ENCODE measurements around the gene ASB1.

The ASB1 gene

DNA sequence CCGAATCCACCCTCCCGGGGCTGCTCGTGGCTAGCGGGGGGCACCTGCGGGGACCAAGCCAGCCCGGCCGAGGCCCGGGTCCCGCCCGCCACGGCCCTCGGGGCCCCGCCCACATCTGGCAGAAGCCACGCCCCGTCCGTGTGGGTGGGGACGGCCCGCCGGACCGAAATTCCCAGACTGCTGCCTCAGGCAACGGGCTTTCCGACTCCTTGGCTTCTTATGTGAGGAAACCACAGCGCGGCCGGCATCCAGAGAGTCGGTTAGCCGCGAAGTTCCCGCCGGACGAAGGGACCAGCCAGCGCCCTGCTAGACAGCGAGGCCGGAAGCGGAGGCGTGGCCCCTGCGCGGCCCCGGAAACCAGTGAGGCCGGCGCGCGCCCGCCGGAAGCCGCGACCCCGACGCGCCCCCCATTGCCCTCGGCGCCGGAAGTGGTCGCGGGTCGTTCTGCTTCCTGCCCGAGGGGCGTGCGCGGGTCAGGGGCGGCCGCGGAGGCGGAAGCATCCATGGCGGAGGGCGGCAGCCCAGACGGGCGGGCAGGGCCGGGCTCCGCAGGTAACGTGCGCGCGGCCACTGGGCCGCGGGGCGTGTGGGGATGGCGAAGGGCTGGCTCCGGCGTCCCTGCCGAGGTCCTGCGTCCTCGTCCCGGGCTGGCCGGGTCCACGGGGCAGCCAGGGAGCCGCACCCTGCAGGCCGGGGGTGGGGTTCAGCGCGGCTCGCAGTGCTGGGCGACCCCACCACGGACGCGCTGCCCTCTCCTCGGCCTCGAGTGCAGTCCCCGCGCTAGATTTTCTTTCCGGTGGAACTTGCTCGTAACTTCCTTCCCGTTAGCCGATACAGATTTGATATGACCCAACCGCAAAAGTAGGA, at the start of gene ASB1:
Gene ASB1, plus strand, starts transcription at position 360 of the 867 bp plus-strand sequence. Its CDS starts 144 bp downstream, at position 504.
- DNase-seq = peak; percentile 78

DNA sequence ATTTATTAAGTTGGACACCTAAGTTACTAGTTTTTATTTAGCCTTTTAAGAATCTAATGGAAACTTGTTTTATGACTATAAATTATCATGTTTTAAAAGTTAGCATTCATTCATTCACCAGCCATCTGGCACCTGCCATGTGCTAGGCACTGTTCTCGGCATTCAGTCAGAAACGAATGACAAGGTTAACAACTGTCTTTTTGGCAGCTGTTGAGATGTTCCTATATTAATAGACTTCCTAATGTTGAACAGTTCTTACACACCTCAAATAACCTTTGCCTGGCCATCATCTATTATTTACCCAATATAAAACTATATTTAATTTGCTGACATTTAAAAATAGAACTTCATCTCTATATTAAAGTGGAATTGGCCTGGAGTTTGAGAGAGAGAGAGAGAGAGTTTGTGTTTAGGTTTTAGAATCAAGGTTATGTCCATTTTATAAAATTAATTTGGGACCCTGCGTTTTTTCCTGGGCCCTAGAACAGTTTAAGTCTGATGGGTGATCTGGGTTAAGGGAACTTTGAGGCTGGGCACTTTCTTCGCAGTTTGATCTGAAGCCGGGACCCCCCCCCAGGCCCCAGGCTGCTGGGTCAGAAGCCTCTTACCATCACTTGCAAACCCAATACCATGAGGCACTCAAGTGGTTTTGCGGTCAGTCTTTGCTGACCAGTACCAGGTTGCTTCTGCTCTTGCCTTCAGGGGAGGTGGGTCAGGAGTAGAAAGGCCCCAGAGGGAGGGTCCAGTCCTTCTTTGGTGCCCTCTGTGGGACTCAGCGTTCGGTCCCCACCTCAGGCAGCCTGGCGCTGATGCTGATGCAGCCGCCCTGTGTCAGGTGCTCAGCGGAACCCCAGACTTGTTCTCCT, 48.3 kb upstream of the ASB1 start:
- DNase-seq = no peak

DNA sequence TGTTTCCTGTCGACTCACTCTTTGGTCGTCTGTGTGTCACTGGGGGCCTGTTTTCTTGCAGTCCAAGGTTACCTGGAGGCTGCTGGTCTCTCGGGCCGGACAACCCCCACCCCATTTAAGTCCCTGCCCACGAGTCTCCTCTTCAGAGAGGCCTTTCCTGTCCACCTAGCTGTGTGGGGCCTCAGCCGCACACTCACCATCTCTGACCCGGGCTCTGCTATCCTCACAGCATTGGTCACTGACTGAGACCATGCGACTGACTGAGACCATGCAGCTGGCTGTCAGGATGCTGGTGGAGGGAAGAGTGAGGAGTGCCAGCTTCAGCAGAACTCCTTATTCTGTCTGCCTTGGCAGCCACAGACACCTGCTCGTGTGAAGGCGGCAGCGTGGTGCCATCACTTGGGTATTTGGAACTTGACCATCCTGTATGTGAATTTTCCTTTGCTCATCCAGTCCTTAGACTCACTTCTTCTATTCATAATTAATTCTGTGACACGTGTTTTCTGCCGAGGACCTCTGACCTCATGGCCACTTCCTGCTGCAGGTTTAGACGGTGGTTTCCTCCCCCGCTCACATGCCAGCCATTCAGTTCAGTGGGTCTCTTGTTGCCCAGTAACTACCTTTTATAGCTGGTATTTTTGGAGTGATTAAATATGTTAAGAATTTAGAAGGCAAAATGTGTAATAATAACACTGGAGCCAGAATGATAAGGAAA, 47.5 kb upstream of the ASB1 start:
- DNase-seq = peak; percentile 39

GRCh38 chr2:238380336-238380735, 46.4 kb upstream of the ASB1 start:
- DNase-seq = no peak

DNA sequence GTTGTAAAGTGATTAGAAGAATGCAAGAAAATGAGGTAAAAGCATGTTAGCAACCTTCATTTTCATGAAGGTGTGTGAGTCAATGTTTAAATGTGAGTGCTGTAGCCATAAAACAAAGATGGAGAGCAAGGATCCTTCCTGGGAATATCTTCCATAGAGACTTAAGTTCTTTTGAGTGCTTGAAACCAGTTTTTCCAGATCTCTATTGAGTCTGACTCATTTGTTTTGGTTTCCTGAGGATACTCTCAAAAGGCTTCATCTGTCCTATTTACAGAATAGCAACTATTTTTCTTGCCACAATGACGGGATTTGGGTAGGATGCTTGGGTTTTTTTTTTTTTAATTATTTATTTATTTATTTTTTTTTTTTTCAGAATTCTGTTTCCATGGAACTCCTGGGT, 45.9 kb upstream of the ASB1 start:
- DNase-seq = no peak

GRCh38 chr2:238381341-238382115, 45.2 kb upstream of the ASB1 start:
- no peak for DNase-seq

DNA sequence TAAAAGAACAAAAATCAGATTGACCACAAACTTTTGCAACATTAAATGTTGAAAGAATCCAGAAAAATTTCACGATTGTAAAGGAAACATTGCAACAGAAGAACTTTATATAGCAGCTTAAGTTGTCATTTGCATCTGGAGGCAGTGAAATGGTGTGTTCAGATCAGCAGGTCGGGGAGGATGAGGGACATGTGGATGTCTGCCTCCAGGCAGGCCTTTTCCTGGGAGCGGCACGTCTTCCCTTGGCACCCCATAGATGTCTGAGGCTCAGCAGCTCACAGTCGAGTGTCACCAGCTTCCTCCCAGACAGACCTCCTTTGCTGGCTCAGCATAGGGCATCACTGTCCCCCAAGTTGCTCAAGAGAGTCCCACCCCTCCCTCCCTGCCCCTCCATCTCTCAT, 44.3 kb upstream of the ASB1 start:
- no peak for DNase-seq

GRCh38 chr2:238383135-238383534, 43.6 kb upstream of the ASB1 start:
- DNase-seq = no peak

GRCh38 chr2:238383743-238384380, 42.9 kb upstream of the ASB1 start:
- DNase-seq = no peak

DNA sequence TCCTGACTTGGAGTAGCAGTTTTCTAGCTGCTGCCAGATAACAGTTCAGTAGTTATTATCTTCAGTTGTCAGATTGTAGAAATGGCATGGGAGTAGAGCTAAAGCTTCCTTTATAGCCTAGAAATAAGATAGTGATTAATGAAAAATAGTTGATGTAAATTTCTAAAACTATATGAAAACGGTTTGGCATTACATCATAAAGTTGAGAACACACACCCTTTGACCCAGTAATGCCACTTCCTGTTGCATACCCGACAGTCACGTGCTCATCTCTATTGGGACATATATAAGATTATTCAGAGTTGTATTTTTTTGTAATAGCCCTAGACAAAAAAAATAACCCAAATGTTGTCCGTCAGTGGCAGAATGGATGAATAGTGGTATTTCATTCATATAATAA, 39.4 kb upstream of the ASB1 start:
- no peak for DNase-seq

DNA sequence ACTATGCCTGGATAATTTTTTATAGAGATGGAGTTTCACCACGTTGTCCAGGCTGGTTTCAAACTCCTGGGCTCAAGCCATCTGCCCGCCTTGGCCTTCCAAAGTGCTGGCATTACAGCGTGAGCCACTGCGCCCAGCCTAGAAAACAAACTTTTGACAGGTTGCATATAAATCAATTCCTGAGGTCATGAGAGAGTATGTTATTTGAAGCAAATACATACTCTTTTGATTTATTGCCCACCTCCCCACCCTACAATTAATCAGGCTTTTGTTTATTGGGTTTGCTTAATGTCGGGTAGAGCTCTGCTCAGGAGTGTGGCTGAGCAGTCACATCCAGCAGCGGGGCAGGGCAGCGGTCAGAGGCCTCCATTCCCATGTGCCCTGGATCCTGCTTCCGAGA, 37.9 kb upstream of the ASB1 start:
- DNase-seq = no peak

- DNase-seq = no peak
These were observed 36.6 kb upstream of the ASB1 start for GRCh38 chr2:238389988-238390589.

- no peak for DNase-seq
These were observed 35.6 kb upstream of the ASB1 start for GRCh38 chr2:238391042-238391689.

DNA sequence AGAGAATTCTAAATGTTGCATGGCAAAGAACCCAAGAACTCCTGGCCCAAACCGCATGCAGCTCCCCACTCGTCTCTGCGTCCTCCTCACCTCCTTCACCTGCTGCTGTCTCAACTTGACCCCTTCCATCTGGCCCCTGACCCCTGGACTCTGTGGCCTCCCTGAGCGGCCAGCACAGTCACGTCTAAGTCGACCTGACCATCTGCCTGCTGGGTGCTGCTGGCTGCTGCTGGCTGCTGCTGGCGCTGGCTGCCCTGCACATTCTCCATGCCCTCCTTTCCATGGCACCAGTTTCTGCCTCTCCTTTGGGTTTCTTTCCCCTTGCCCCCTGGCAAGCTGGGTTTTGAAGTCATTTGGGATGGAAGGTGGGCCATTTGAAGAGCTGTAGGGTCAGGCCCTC, 30.1 kb upstream of the ASB1 start:
- DNase-seq = no peak

- no peak for DNase-seq
These were observed 29.4 kb upstream of the ASB1 start for GRCh38 chr2:238397356-238397755.

DNA sequence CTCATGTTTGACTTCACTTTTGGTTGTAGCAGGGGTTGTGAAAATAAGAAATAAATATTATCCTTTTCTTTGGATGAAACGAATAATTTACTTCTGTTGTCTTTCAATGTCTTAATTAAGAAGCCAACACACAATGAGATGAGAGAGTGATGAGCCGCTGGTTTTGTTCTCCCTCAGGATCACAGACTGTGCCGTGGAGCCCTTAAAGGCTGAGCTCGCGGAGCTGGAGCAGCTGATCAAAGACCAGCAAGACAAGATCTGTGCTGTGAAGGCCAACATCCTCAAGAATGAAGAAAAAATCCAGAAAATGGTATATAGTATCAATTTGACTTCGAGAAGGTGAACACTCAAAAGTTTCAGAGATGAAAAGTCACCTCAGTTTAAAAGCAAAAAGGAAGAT, 28.1 kb upstream of the ASB1 start:
- DNase-seq = no peak

DNA sequence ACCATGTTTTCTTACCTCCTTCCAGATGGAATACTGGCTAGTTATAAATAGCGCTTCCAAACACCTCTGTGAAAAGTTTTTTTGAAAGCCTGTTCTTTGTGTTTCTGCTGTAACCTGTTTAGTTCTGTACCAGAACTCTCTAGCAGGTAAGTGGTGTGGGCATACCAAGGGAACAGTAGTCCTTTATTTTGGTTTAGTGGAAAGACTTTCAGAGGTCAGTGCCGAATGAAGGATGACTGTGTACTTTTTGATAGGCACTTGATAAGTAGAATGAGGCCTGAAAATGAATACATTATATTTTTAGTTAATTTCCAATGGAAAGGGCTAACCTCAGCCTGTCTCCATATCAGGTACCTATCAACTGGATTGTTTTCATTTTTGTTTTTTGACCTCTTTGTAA, 27.6 kb upstream of the ASB1 start:
- DNase-seq = no peak

DNA sequence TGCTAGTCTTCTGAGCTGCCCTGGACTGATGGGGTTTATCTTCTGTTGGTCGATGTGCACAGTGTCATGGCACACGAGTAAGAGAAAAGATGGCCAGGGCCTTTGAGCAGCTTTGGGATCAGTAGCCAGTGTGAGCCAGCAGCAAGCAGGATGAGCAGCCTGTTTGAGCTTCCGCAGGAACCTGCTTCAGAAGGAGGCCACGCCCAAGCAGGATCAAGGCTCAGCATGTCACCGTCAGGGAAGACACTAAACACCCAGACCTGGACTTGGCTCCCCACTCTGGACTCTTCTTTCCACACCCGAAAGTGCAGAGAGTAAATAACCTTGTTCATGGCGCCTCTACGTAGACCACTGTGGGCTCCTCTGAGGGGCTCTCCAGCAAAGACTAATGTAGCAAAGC, 25.2 kb upstream of the ASB1 start:
- no peak for DNase-seq

DNA sequence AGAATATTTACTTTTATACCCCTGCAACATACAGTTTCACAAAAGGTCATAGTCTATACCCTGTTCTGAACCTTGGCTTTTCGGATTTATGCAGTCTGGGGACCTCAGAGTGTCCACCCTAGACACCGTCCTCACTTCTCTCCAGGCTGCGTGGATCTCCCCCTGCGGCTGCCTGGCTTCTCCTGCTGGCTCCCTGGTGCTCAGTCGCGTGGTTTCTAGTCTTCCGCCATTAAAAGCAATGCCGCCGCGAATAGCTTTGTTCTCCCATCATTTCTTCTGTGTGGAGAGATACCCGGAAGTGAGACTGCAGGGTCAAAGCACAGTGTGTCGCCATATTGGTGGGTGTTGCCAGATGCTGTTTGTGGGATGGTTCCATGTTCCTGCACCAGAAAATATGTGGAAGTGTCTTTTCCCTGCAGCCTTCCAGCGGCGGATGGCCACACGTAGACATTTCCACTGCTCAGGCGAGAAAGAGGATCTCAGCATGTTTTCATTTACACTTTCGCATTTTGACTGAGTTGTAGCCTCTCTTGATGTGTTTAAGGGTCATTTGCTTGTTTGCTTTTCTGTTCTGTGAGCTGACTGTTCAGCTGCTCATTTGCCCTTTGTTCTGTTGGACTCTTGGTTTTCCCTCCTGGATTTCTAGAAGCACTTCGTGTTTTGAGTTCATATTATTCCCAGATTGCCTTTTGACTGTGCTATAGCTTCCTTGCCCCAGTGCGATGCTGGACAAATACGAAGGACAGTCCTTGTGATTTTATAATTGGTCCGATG, 22.9 kb upstream of the ASB1 start:
- DNase-seq = no peak

Data from CD4-positive, alpha-beta T cell treated with Interleukin-21 for 1 hour (primary cell).